DMS153 treated with DMSO at 0.1 percent for 48 hours (cell line): ENCODE measurements around the gene GDPD4.

ENCODE experiments used
- DNase-seq: peaks from one replicate; lab custom pipeline; 2025; ENCODE audit not compliant: unreplicated experiment; lab: John Stamatoyannopoulos, UW

GDPD4 gene

GRCh38 chr11:77301510-77301909, at the start of gene GDPD4:
Gene GDPD4 (minus strand): TSS chr11:77301686. CDS start chr11:77285137, 16,549 bp downstream.
- DNase-seq = no peak

- DNase-seq = no peak
These were observed 46.5 kb upstream of the GDPD4 start for GRCh38 chr11:77347948-77348347.

- no peak for DNase-seq
These were observed 45.6 kb upstream of the GDPD4 start for GRCh38 chr11:77346906-77347603.

- DNase-seq = no peak
These were observed 44.1 kb upstream of the GDPD4 start for GRCh38 chr11:77345621-77346020.

GRCh38 chr11:77340501-77340900, 39.0 kb upstream of the GDPD4 start:
- no peak for DNase-seq

GRCh38 chr11:77332259-77332658, 30.8 kb upstream of the GDPD4 start:
- no peak for DNase-seq

- no peak for DNase-seq
These were observed 23.7 kb upstream of the GDPD4 start for GRCh38 chr11:77325159-77325558.

- DNase-seq = no peak
These were observed 23.0 kb upstream of the GDPD4 start for GRCh38 chr11:77324508-77324907.

GRCh38 chr11:77322926-77323590, 21.6 kb upstream of the GDPD4 start:
- DNase-seq = no peak

GRCh38 chr11:77322506-77322905, 21.0 kb upstream of the GDPD4 start:
- no peak for DNase-seq

- DNase-seq = no peak
These were observed 18.9 kb upstream of the GDPD4 start for GRCh38 chr11:77320351-77320750.

- no peak for DNase-seq
These were observed 17.1 kb upstream of the GDPD4 start for GRCh38 chr11:77318600-77318999.

- DNase-seq = no peak
These were observed 15.4 kb upstream of the GDPD4 start for GRCh38 chr11:77316733-77317342.

GRCh38 chr11:77312107-77312506, 10.6 kb upstream of the GDPD4 start:
- DNase-seq = no peak

- DNase-seq = no peak
These were observed 10.2 kb upstream of the GDPD4 start for GRCh38 chr11:77311701-77312100.

GRCh38 chr11:77310721-77311120, 9.2 kb upstream of the GDPD4 start:
- no peak for DNase-seq

- DNase-seq = no peak
These were observed 8.1 kb upstream of the GDPD4 start for GRCh38 chr11:77309401-77310085.

GRCh38 chr11:77308838-77309237, 7.4 kb upstream of the GDPD4 start:
- DNase-seq = no peak

- no peak for DNase-seq
These were observed 1.8 kb upstream of the GDPD4 start for GRCh38 chr11:77303328-77303727.

- DNase-seq = no peak
These were observed 1.3 kb upstream of the GDPD4 start for GRCh38 chr11:77302752-77303151.

GRCh38 chr11:77300695-77301094, 791 bp downstream of the GDPD4 start:
- no peak for DNase-seq

- peak; percentile 8 for DNase-seq
These were observed 1.5 kb downstream of the GDPD4 start for GRCh38 chr11:77300028-77300427.
